Smooth muscle cell (in vitro differentiated cells): ENCODE results near the gene DSG1. TPM values are rescaled to one million over a fixed set of nuclear protein-coding genes. Genes with fewer than 3 reads are reported as not detected.

Experiments
- DNase-seq: peaks from one replicate; lab custom pipeline; 2025; ENCODE audit not compliant: unreplicated experiment; lab: John Stamatoyannopoulos, UW
- H2AFZ ChIP-seq: fragments of 200-600 bp; sonication (generic); 2 replicates; pipeline ENCODE4 v1.6.0; 2016; ENCODE audit warnings: antibody characterized with exemption, low read depth, mild to moderate bottlenecking
- H3F3A ChIP-seq: fragments of 200-600 bp; sonication (generic); 2 replicates; pipeline ENCODE4 v1.6.0; 2017; ENCODE audit warnings: antibody characterized with exemption, low read depth
- H3K27ac ChIP-seq: fragments of 200-600 bp; sonication (generic); 2 replicates; pipeline ENCODE4 v1.5.1; 2016; ENCODE audit warnings: low read depth, mild to moderate bottlenecking
- H3K27me3 ChIP-seq: fragments of 200-600 bp; sonication (generic); 2 replicates; pipeline ENCODE4 v1.6.1; 2016; ENCODE audit warnings: low read depth, mild to moderate bottlenecking
- H3K36me3 ChIP-seq: fragments of 200-600 bp; sonication (generic); 2 replicates; pipeline ENCODE4 v1.5.1; 2016; ENCODE audit warnings: low read depth
- H3K4me1 ChIP-seq: fragments of 200-600 bp; sonication (generic); 2 replicates; pipeline ENCODE4 v1.5.1; 2016; ENCODE audit warnings: low read depth
- H3K4me2 ChIP-seq: fragments of 200-600 bp; sonication (generic); 2 replicates; pipeline ENCODE4 v1.6.0; 2016; ENCODE audit warnings: mild to moderate bottlenecking
- H3K4me3 ChIP-seq: fragments of 200-600 bp; sonication (generic); 2 replicates; pipeline ENCODE4 v1.5.1; 2016; ENCODE audit warnings: mild to moderate bottlenecking
- H3K79me2 ChIP-seq: fragments of 200-600 bp; sonication (generic); 2 replicates; pipeline ENCODE4 v1.6.0; 2016; ENCODE audit warnings: low read depth, mild to moderate bottlenecking
- H3K9ac ChIP-seq: fragments of 200-600 bp; sonication (generic); 2 replicates; pipeline ENCODE4 v1.6.0; 2016; ENCODE audit warnings: low read depth
- H3K9me3 ChIP-seq: fragments of 200-600 bp; sonication (generic); replicated peaks from 2 replicates; pipeline ENCODE4 v1.5.1; 2016; ENCODE audit warnings: low read depth
- H4K20me1 ChIP-seq: fragments of 200-600 bp; sonication (generic); 2 replicates; pipeline ENCODE4 v1.6.0; 2016; ENCODE audit warnings: low read depth
- WGBS: methylation state at CpG from one replicate; pipeline ENCODE4 v1.1.7; 2016; ENCODE audit warnings: low lambda C conversion rate; 5-methylcytosine and 5-hydroxymethylcytosine counted together
- polyA plus RNA-seq: library from polyadenylated mRNA; unstranded; fragments of >200 nt; fragmentation: Nextera tagmentation; extraction: Ambion mirVana; gene quantifications from 2 replicates; pipeline ENCODE4 v1.2.1, GENCODE V29; 2016
- total RNA-seq: library from RNA; depleted of rRNA; stranded (reverse); fragments of >200 nt; gene quantifications from 2 replicates; pipeline ENCODE4 v1.2.3, GENCODE V29; 2014
- TF ChIP-seq, protein P1 (sequence below): fragments of 200-600 bp; sonication (generic); IDR thresholded peaks from 2 replicates; pipeline ENCODE4 v1.5.1; 2017; ENCODE audit warnings: borderline replicate concordance, mild to moderate bottlenecking, antibody characterized with exemption; ENCODE audit not compliant: insufficient read depth, poor library complexity, severe bottlenecking

DSG1 gene
- total and polyA plus RNA-seq, 2 experiments from 2014 or later: 5.0 to 65.5 TPM

DNA sequence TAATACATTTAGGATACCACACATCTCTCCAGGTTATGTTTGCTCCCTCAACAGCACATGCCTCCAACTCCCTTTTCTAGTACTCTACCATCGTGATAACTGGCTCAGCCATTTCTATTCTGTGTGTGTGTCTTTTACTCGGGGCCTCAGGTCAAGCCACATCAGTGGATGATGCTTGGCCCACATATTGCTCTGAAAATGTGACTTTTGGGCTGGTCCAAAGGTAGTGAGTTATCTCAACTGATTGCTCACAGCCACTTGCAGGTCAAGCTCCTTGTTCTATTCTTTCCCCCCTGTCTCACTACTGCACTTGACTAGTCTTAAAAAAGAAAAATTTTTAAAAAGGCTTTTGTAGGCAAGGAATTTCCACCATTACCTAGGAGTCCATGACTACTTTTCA lies 64.1 kb downstream of the DSG1 start:
- no peaks in the 10 kb centered on the region for H3K4me1 ChIP-seq
- no peak overlapping the region for H3K4me3 ChIP-seq
- no peak overlapping the region for H3K9ac ChIP-seq
- no peak overlapping the region for H3K27ac ChIP-seq
- 88% methylated on average over 2 of the region's 2 CpGs for WGBS
- no peaks in the 10 kb centered on the region for H3K36me3 ChIP-seq
- H4K20me1 ChIP-seq: no peaks in the 10 kb centered on the region
- no peak overlapping the region for H3K4me2 ChIP-seq
- no peaks in the 10 kb centered on the region for H3K9me3 ChIP-seq
- TF ChIP-seq, protein P1, sequence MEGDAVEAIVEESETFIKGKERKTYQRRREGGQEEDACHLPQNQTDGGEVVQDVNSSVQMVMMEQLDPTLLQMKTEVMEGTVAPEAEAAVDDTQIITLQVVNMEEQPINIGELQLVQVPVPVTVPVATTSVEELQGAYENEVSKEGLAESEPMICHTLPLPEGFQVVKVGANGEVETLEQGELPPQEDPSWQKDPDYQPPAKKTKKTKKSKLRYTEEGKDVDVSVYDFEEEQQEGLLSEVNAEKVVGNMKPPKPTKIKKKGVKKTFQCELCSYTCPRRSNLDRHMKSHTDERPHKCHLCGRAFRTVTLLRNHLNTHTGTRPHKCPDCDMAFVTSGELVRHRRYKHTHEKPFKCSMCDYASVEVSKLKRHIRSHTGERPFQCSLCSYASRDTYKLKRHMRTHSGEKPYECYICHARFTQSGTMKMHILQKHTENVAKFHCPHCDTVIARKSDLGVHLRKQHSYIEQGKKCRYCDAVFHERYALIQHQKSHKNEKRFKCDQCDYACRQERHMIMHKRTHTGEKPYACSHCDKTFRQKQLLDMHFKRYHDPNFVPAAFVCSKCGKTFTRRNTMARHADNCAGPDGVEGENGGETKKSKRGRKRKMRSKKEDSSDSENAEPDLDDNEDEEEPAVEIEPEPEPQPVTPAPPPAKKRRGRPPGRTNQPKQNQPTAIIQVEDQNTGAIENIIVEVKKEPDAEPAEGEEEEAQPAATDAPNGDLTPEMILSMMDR: no peak
- H3K27me3 ChIP-seq: no peaks in the 10 kb centered on the region
- DNase-seq: no peak
- H3F3A ChIP-seq: no peaks in the 10 kb centered on the region
- no peaks in the 10 kb centered on the region for H3K79me2 ChIP-seq
- H2AFZ ChIP-seq: no peak overlapping the region

DNA sequence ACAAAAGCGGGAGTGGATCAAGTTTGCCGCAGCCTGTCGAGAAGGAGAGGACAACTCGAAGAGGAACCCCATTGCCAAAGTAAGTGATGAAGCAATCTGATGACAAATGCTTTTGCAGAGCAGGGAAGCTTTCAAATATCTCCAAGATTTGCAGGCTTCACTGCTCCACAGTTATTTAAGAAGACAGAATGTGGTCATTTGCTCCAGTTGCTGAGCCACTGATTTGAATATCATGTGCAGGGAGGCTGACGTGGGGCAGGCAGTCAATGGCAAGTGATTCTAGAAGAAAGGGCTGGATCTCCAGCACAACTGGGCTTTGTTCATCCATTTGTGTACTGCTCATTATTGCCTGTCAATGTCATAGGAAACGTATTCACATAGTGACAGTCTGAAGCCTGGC lies 68.8 kb downstream of the DSG1 start:
- Histone ChIP-seq H3K4me2 (no peak overlapping the region), H3K27me3 (no peaks in the 10 kb centered on the region), H3K4me1 (no peaks in the 10 kb centered on the region), H2AFZ (no peak overlapping the region), H3K9ac (no peak overlapping the region), H4K20me1 (no peaks in the 10 kb centered on the region), H3K79me2 (no peaks in the 10 kb centered on the region), H3K9me3 (no peaks in the 10 kb centered on the region), H3K27ac (no peak overlapping the region), H3K4me3 (no peak overlapping the region), H3F3A (no peaks in the 10 kb centered on the region), H3K36me3 (no peaks in the 10 kb centered on the region)
- TF ChIP-seq, protein P1: no peak
- WGBS: 82% methylated on average over 6 of the region's 6 CpGs
- no peak for DNase-seq

DNA sequence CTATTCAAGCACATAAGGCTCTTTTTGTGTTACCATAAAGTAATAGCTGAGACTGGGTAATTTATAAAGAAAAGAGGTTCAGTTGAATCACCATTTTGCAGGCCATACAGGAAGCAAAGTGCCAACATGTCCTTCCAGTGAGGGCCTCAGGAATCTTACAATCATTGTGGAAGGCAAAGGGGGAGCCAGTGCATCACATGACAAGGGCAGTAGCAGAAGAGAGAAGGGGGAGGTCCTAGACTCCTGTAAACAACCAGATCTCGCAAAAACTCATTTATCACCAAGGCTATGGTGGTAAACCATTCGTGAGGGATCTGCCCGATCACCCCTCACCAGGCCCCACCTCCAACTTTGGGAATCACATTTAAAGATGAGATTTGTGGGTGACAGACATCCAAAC lies 75.3 kb downstream of the DSG1 start:
- no peak overlapping the region for H3K9ac ChIP-seq
- H3K79me2 ChIP-seq: no peaks in the 10 kb centered on the region
- H3K36me3 ChIP-seq: no peaks in the 10 kb centered on the region
- no peaks in the 10 kb centered on the region for H3K9me3 ChIP-seq
- H3K27ac ChIP-seq: no peak overlapping the region
- no peak overlapping the region for H2AFZ ChIP-seq
- H3K27me3 ChIP-seq: no peaks in the 10 kb centered on the region
- H3K4me3 ChIP-seq: no peak overlapping the region
- DNase-seq: no peak
- H4K20me1 ChIP-seq: no peaks in the 10 kb centered on the region
- no peak overlapping the region for H3K4me2 ChIP-seq
- 83% methylated on average over 3 of the region's 3 CpGs for WGBS
- TF ChIP-seq, protein P1: no peak
- no peaks in the 10 kb centered on the region for H3F3A ChIP-seq
- peaks cover 6% of the 10 kb centered on the region for H3K4me1 ChIP-seq

DNA sequence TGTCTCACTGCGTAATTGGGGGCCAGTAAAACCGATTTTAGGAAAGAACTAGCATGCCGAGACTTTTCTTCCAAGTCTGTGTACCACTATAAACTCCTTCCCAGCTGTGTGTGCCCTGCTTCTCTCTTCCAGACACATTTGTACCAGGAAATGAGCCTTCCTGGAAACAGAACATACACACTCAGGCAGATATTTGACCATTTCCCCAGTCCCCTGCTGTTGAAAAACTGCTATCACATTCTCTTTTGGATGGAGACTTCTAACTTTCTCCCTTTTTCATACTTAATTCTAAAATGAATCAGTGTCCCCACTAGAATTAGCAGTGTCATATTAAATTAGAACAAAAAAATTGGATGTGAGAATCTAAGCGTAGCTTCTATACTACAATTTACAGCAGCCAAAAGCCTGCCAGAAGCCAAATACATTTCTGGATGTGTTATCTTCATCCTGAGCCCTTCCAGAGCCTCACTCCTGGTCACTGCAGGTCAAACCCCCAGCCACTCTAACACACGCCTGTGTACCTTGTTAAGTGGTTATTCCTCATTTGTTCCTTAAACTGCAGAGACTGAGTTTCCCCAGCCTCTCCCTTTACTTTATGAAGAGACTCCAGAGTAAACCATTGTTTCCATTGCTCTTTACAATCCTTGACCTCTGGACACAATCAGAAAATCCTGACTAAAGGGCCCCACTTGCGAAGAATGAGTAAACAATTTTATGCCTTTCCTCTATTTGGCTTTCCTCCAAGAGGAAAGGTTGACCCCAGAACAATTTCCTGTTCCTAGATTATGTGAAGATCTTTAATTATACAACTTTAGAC lies 79.0 kb downstream of the DSG1 start:
- no peak overlapping the region for H2AFZ ChIP-seq
- peaks cover 17% of the 10 kb centered on the region for H3K4me1 ChIP-seq
- TF ChIP-seq, protein P1: no peak
- no peaks in the 10 kb centered on the region for H3K27me3 ChIP-seq
- WGBS: 58% methylated on average over 6 of the region's 6 CpGs
- no peak overlapping the region for H3K4me2 ChIP-seq
- no peaks in the 10 kb centered on the region for H3K79me2 ChIP-seq
- no peak overlapping the region for H3K9ac ChIP-seq
- peaks cover 6% of the 10 kb centered on the region for H3F3A ChIP-seq
- no peaks in the 10 kb centered on the region for H3K36me3 ChIP-seq
- no peak for DNase-seq
- H4K20me1 ChIP-seq: no peaks in the 10 kb centered on the region
- no peak overlapping the region for H3K4me3 ChIP-seq
- peak overlapping the region; percentile 24 for H3K27ac ChIP-seq
- H3K9me3 ChIP-seq: no peaks in the 10 kb centered on the region
